ENCODE data around the gene C11orf54.
"Not testable (repeated sequence)": the region's sequence is repeated elsewhere in the genome, so short reads cannot be mapped to it uniquely, and the experiment has no call there.

The C11orf54 gene

DNA sequence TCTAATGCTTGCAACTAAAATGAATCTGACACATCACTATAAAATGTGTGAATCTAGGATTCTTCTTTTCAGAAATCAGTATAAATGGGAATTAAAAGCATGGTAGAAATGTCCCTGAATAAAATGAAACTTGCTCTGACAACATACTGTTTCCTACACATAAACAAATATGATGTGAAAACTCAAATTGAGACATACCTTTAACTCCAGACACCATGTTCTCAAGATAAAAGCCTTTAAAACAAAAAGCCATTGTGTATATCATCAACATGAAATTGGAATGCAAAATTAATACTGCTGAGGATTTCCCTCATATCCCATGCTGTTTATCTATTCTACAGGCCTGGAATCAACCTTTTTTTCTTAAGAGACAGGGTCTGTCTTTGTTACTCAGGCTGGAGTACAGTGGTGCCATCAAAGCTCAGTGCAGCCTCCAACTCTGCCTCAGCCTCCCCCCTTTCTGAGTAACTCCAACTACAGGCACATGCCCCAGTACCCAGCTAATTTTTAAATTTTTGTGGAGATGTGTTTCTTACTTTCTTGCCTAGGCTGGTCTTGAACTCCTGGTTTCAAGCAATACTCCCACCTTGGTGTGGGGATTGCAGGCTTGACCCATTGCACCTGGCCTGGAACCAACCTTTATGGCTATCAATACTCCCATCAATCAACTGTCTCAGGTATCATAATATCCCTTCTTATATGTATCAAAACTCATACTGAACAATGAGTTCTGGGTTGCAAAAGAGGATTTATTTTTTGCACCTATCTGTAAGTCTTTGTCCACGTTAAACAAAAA is 6.8 kb upstream of the C11orf54 start:
- DNase-seq (ENCODE audit: low spot score): no peak

DNA sequence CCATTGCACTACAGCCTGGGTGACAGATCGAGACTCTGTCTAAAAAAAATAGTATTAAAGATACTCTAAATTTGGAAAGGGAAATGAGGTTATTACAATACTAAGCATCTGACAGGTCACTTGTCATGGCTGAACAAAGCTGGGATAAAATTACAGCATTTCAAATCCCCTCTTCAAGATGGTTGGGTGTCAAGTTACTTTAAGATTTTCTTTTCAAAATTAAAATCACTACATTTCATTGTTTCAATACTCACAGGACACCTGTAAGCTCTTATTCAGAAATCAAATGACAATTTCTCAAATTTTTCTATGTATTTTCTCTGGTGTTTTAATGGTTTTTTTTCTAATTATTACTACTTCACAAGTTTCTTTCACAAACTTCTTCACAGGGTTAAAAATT is 5.8 kb upstream of the C11orf54 start:
- DNase-seq (ENCODE audit: low spot score): no peak

DNA sequence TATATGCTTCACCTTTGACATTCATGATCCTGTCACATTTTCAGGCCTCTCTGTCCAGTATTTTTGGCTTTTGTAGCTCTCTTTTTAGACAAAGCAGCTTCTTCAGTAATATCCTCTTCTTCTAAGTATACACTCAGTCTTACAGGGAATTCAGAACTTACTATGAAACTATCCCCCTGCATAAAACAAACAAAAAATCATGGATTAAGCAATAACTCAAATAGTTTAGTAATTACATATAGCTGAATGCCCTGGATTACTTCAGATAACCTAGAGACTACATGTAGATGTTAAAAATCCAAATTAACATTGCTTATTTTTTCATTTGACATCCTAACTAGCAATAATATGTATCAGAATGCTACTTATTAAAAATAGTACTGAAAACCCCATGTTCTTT is 5.3 kb upstream of the C11orf54 start:
- DNase-seq (ENCODE audit: low spot score): no peak

DNA sequence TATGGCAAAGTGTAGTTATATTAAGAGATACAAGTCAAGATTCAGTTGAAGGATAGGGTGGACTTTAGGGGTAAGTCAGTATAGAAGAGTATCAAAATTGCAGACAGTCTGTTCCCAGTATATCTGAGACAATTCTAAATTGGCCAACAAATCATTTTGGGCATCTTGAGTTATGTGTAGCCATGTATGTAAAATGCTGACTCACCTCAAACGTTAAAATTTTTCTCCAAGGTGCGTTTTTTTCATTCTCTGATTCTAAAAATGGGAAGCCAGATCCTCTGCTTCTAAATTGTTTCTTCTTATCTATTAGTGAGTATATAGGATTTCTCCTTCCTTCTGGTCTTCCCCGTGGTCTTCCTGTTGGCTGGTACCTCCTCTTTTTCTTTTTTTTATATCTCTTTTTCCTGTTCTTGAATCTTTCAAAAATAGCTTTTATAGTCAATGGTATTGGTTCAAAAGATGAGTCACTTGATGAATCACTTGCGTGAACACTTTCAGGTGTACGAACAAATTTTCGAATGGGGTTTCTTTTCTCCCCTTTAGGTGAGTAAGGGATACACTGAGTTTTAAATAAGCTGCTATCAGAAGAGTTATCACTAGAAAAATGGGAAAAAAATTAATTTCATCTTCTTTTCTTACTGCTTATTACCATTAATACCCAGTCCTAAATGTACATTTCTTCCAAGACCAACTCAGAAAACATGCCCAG is 3.4 kb upstream of the C11orf54 start:
- no peak for DNase-seq (ENCODE audit: low spot score)

DNA sequence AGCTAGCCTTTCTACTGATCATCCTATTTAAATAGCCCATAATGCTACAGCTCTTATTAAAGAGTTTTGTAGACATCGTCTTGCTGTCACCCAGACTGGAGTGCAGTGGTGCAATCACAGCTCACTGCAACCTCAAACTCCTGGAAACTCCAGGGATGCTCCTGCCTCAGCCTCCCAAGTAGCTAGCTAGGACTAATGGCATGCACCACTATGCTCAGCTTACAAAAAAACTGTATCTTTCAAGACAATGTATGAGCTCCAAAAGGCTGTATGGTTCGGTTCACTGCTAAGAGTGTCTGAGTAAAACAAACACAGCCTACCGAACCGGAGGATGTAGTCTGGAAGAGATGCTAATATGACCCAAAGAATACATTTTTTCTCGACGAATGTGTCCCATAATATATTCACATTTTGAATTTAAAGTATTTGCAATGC is 2.8 kb upstream of the C11orf54 start:
- DNase-seq (ENCODE audit: low spot score): no peak

DNA sequence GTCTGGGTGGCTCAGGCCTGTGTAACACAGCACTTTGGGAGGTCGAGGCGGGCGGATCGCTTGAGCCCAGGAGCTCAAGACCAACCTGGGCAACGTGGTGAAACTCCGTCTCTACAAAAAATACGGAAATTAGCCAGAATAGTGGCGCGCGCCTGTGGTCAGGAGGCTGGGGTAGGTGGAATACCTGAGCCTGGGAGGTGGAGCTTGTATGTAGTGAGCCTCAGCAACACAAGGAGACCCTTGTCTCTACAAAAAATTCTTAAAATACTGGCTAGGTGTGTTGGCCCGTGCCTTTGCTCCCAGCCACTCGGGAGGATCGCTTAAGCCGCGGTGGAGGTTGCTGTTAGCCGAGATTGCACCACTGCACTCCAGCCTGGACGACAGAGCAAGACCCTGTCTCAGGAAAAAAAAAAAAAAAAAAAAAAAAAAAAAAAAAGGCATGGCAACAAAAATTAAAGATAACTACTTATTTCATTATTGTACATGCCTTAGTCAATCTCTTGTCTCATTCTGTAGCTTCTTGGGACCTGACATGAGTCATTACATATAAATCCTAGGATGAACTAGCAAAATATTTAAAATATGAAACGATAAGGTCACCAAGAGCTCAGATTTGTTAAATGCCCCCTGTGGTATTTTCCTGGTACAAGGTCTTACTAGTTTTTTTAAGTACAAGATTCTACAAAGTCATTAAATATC is 1.3 kb upstream of the C11orf54 start:
- peak; percentile 60 for DNase-seq (ENCODE audit: low spot score)

DNA sequence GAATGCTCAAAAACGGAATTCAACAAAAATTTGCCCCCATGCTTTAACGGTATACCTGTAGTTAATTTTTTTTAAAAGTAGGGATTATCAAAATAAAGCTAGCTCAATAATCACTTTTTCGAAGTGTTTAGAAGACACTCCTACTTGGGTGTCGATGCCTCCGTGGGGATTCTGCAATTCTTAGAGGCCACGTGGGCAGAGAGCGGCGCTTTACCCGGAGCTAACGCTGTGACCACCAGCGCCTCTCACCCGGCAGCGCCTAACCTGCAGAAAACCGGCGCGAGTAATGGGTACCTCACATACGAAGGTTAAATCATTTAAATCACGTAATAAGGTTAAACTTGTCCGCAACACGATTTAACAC is 760 bp upstream of the C11orf54 start:
- DNase-seq (ENCODE audit: low spot score): peak; percentile 63

DNA sequence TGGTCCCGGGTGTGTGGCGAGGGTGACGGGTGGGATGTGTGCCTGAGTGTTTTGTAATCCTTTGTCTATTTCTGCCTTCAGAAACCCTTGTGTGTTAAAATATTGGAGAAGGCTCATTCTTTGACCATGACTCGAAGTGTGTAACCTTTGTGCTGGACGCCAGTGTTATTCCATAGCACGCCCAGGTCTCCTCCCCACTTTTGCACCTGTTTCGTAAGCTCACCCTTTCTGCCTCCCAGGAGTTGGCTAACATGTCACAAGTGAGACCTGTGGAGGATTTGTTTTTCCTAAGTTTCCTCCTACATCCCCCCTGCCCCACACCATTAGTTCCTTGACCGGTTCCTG is 382 bp downstream of the C11orf54 start:
- DNase-seq (ENCODE audit: low spot score): peak; percentile 50

DNA sequence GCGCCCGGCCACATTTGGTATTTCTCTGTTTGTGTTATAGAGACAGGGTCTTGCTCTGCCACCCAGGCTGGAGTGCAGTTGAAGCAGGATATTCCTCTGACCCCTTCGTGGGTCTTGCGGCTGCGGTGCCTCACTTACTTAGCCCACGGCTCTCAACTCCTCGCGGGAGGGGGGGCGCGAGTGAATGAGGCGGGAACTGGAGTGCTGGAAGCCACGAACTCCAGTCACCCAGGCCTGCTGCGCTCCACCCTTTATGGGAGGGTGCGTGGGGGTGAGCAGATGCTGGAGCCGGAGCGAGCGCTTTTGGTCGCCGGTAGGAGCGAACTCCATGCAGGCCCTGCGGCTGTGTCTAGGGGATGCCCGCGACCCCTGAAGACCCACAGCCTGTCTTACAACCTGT is 1.8 kb downstream of the C11orf54 start:
- no peak for DNase-seq (ENCODE audit: low spot score)

DNA sequence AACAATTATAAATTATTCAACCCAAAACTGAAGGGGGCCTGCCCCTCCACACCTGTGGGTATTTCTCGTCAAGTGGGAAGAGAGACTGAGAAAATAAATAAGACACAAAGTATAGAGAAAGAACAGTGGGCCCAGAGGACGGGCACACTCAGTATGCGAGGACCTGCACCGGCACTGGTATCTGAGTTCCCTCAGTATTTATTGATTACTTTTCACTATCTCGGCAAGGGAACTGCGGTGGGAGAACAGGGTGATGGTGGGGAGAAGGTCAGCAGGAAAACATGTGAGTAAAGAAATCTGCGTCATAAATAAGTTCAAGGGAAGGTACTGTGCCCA is 3.2 kb downstream of the C11orf54 start:
- DNase-seq (ENCODE audit: low spot score): no peak

DNA sequence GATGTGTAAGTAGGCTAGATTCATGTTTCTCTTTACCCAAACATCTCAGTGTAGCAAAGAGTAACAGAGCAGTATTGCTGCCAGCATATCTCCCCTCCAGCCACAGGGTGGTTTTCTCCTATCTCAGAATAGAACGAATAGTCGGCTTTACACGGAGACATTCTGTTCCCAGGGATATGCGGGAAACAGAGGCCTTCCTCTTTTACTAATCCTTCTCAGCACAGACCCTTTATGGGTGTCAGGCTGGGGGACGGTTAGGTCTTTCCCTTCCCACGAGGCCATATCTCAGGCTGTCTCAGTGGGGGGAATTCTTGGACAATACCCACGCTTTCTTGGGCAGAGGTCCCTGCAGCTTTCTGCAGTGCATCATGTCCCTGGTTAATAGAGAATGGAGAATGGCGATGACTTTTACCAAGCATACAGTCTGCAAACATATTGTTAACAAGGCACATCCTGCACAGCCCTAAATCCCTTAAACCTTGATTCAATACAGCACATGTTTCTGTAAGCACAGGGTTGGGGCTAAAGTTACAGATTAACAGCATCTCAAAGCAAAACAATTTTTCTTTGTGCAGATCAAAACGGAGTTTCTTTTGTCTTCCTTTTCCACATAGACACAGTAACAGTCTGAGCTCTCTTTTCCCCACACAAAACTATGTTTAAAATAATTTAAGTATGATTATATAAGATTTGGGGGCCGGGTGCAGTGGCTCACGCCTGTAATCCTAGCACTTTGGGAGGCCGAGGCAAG is 3.7 kb downstream of the C11orf54 start:
- not testable (repeated sequence) for DNase-seq (ENCODE audit: low spot score)

DNA sequence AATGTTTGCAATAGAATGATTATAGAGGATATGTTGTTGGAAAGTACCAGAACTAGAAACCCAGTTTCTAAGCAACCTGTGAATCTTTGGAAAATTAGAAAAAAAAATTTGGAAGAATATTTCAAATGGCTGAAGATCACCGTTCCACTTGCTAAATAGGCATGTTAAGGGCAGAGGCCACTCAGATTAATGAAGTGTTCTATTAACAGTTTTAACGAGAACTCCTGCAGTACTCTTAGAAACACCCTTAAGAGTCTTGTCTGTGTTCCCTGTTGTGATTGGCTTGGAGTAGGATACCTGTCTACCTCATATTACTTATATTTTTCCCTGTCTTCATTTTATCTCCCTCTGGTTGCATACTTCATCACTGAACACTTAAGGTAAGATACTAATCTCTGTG is 4.6 kb downstream of the C11orf54 start:
- no peak for DNase-seq (ENCODE audit: low spot score)

DNA sequence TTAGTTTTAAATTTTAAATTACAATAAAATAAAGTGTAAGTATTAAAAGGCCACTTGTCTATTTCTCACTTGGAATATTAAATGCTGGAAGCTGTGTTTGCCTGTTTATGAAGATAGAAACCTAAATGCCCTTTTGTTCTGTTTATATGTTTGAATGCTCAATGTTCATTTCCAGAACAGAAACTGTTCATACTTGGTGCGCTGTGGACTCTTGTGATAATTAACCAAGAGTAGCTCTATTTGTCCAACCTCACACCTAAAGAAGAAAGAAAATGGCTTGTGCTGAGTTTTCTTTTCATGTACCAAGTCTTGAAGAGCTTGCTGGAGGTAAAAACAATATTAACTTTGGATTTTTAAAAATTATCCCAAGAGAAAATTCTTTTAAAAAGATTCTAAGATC is 5.7 kb downstream of the C11orf54 start:
- no peak for DNase-seq (ENCODE audit: low spot score)

DNA sequence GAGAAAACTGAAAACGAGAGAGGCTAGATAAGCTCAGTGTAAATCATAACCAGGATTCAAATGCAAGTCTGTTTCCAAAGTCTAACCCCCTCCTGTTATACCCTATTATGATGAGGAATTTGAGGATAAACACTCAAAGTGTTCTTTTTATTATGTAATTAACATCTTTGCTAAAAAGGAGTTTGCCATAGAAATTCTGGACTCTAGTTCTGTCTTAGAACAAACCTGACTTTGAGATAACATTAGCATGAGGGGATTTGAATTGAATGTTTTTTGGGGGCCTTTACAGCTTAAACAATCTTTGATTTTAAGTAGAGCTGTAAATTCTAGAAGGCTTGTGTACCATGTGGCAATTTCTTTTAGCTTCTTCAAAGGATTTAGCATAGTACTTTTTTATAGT is 9.5 kb downstream of the C11orf54 start:
- DNase-seq (ENCODE audit: low spot score): no peak

DNA sequence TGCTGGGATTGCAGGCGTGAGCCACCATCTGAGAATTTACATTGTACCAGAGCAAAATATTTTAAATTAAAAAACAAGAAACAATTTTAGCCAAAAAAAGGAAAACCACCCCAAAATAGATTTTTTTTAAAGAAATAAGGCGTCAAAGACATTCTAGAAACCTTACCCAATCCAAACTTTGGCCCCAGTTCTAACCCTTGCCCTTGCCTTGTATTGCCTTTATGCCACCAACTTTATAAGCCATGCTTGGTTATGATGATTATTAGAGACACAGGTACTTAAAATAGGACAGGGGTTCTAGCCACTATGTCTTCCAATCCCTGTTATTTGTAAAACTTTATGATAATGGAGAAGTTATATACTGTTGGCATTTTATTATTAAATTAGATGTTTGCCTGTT is 11.8 kb downstream of the C11orf54 start:
- DNase-seq (ENCODE audit: low spot score): no peak

DNA sequence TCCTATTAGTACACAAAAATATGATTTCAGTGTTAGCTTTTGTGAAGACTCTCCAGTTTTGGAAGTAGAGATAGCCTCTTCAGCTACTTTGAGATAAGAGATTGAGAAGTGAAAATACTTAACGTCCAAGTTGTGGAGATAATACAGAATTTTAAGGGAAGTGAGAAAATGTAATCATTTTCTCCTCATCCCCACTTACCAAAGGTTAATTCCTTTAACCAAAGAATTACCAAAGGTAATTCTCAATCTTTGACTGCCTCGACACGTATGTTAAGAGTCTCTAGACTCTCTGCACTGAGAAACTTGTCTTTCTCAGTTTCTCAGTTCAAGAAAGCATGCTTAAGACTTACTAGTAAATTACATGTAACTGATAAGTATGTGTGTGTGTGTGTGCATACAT is 15.3 kb downstream of the C11orf54 start:
- DNase-seq (ENCODE audit: low spot score): no peak

DNA sequence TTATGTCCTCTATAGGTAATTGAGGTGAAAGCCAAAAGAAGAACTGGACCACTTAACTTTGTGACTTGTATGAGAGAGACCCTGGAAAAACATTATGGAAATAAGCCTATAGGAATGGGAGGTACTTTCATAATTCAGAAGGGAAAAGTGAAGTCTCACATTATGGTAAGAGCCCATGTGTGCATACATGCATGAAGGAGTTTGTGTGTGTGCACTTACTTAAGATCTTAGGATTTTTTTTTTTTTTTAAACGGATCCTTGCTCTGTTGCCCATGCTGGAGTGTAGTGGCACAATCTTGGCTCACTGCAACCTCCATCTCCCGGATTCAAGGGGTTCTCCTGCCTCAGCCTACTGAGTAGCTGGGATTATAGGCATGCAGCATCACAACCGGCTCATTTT is 15.8 kb downstream of the C11orf54 start:
- no peak for DNase-seq (ENCODE audit: low spot score)

DNA sequence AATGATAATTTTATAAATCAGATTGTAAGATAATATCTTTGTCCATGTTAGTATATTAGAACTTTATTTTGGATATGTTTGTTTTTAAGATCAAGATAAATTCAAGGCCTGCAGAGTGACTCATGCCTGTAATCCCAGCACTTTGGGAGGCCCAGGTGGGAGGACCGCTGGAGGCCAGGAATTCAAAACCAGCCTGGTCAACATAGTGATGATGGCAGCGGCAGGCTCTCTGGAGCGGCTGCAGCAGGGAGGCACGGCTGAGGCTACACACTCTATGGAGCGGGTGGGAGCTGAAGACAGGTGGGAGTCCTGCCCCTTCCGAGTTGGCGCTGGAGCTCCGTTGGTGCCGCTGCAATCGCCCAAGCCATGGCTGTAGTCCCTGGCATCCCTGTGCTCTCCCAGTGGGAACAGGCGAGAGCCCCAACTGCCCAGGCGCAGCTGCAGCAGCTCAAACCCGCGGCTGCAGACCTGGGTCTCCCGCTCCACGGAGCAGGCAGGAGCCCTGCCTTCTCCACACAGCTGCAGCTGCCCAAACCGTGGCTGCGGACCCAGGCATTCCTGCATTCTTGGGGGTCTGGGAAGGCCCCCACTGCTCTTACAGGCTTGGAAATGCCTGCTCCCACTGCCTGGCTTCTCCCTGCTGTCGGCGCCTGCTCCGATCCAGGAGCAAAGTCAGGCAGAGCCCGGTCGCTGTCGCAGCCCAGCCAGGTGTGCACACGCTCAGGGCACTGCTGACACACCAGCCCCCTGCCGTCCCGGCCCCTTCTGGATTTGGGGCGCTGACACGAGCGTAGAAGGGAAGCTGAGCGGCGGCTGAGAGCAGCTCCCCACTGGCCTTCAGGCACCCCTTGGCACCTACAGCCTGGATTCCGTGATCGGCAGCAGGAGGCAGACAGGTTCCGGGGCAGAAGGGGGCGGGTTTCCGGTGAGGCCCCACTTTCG is 16.7 kb downstream of the C11orf54 start:
- DNase-seq (ENCODE audit: low spot score): no peak

DNA sequence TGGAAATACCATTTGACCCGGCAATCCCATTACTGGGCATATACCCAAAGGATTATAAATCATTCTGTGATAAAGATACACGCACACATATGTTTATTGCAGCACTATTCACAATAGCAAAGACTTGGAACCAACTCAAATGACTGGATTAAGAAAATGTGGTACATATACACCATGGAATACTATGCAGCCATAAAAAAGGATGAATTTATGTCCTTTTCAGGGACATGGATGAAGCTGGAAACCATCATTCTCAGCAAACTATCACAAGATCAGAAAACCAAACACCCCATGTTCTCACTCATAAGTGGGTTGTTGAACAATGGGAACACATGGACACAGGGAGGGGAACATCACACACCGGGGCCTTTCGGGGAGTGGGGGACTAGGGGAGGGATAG is 17.7 kb downstream of the C11orf54 start:
- not testable (repeated sequence) for DNase-seq (ENCODE audit: low spot score)

DNA sequence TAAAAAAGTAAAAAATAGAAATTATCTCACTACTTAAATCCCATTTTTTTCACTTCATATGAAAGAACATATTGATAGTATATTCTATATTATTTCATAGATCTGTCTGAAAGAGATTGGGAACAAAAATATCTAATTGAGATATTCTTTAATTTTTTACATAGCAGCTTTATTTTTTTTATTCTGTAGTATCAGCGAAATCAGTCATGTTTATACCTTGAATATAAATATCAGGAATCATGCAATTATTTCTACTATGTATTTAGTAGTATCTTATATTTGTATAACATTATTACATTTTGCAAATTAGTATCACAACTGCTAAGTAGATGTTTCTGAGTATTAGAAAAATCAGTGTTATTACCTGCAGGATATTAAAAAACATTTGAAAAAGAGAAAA is 20.4 kb downstream of the C11orf54 start:
- no peak for DNase-seq (ENCODE audit: low spot score)

DNA sequence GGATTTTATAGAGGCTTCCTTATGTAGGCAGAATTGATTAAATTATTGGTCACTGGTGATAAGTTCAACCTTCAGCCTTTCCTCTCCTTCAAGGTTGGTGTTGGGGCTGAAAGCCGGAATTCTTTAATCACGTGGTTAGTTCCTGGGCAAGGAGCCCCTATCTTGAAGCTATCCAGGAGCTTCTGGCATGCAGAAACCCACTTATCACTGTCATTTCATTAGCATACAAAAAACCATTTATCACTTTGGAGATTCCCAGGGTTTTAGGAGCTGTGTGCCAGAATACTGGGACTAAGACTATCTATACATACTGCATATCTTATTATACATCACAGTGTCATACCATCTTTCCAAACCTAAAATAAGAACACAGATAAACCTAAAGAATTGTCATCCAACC is 24.1 kb downstream of the C11orf54 start:
- DNase-seq (ENCODE audit: low spot score): no peak

DNA sequence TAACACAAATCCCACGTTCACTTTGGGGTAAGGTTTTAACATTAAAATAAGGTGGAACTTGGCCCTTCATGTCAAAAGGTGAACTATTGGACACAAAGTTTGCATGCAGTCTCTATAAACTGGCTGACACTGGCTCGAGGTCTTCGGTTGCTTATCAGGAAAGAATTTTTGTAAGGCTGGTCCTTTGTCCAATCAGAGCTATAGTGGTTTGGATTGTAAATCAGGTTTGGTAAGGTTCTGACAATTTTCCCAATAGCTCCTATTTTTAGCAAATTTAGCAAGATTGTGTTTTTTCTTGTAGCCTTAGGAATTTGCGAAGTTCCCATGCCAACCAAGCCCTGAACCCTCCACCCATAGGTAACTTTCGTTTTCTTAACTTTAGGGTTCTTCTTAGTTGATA is 25.0 kb downstream of the C11orf54 start:
- no peak for DNase-seq (ENCODE audit: low spot score)

All from hepatic stellate cell (primary cell).